IPS-NIHi11 (cell line): ENCODE results near the gene TULP1.
"Not testable (repeated sequence)": the region's sequence is repeated elsewhere in the genome, so short reads cannot be mapped to it uniquely, and the experiment has no call there.

Source experiments
- DNase-seq: peaks from one replicate; pipeline ENCODE4 v3.0.0; 2012; ENCODE audit warnings: mixed read lengths, low spot score

Gene TULP1

DNA sequence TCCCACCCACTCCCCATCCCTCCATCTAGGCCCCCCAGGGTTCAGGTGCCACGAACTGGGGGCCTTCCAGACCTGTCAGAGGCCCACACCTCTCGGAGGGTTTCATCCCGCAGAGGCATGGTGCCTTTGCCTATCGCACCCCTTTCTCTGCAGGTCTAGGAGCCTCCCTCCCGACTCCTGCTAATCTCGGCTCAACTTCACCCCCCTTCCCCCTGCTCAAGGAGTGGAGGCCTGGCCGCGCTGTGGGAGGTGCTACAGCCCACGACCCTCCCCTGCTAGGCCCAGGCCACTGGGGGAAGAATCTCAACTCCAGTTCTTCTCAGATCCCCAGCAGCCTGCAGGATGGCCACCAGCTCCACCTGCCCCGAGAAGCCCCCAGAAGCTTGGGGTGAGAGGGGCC is at the start of gene TULP1:
TSS of gene TULP1 (minus strand) at position 157 of the 400 bp plus-strand sequence. CDS start at position 119, 38 bp downstream.
- peak; percentile 50 for DNase-seq

DNA sequence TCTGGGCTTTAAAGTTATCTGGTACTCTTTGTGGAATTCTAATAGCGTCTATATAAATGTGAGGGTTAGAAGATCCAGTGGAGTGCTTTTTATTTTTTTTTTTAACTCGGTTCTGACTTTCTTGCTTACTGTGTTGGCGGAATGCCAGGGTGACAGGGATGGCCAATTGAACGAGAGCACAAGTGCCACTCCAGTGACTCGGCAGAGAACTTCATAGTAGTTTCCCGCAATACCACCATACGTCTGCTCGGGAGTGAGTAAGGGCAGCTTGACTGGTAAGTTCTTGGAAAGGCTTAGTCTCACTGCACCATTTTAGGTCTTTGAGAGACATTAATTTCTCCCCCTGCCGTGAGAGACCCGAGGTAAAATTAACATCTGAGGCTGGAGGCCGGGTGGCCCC is 49.4 kb upstream of the TULP1 start:
- DNase-seq, result no peak

DNA sequence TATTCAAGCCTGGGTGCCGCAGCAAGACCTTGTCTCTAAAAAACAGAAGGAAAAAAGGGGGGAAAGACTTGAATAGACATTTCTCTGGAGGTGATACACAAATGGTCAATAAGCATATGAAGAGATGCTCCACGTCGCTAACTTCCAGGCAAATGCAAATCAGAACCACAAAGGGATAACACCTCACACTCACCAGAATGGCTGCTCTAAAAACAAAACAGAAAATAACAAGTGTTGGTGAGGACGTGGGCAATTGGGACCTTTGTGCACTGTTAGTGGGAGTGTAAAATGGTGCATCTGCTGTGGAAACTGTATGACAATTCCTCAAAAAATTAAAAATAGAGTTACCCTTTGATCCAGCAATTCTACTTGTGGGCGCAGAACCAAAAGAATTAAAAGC is 48.4 kb upstream of the TULP1 start:
- no peak for DNase-seq

DNA sequence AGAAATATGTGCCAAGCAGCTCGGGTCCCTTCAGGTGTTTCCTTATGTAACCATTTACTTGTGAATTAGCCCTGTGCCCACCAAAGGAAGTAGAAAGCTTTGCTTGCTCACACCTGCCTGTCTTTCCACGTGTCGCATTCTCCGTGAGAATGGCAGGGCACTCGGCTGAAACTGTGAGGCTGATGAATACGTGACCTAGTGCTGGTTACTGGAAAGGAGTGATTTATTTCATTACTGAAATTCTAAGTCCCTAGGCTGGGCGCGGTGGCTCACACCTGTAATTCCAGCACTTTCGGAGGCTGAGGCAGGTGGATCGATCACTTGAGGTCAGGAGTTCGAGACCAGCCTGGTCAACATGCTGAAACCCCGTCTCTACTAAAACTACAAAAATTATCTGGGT is 45.9 kb upstream of the TULP1 start:
- no peak for DNase-seq

- no peak for DNase-seq
Observed at GRCh38 chr6:35557239-35557638, 44.5 kb upstream of the TULP1 start.

GRCh38 chr6:35554811-35555210 is 42.1 kb upstream of the TULP1 start:
- no peak for DNase-seq

GRCh38 chr6:35553315-35553714 is 40.6 kb upstream of the TULP1 start:
- DNase-seq, result no peak

DNA sequence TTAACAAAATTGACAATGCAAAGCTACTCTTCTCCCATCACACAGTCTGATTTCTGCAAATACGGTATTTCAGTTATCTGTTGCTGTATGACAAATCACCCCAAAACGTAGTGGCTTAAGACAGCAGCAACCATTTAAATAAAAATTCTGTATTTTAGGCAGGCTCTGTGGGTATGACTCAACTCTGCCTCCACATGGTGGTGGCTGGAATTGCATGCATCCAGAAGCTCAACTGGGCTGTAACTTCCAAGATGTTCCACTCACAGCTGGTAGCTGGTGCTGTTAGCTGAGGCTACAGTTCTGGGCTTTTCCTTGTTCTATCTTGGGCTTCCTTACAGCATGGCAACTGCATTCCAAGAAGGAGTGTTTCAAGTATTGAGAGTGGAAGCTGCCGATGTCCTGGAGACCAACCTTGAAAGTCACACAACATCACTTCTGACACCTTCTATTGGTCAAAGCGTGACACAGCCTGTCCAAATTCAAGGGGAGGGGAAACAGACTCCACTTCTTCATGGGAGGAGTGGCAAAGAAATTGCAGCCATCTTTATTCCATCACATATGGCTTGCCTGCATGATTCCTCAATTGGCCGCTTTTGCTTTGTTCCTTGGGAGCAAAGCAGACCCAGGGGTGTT is 39.7 kb upstream of the TULP1 start:
- DNase-seq, result peak; percentile 65

DNA sequence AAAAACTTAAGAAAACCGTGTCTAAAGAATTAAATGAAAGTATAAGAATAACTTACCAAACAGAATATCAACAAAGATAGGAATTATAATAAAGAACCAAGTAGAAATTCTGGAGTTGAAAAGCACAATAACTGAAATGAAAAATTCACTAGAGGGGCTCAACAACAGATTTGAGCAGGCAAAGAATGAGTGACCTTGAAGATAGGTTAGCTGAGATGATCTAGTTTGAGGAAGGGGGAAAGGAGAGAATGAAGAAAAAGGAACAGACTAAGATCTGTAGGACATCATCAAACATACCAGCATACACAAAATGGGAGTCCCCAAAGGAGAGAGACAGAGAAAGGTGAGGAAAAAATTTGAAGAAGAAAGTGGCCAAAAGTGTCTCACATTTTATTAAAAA is 37.7 kb upstream of the TULP1 start:
- no peak for DNase-seq

DNA sequence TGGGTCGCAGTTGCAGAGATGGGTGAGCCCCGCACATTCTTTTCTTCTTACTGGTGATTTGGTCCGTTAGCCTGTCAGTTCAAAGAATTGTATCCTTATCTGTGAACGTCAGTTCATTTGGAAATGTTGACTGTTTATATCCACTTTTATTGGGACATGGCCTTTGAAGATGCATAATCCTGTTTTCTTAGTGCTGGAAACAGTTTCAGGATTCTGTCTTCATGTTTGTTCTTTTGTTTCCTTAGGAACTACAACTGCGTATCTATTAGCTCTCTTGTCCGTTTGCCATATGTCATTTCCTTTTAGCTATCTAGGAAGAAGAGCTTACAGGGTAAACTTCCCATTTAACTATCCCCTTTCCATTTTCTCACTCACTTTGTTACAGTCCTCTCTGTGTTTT is 35.0 kb upstream of the TULP1 start:
- DNase-seq, result no peak

DNA sequence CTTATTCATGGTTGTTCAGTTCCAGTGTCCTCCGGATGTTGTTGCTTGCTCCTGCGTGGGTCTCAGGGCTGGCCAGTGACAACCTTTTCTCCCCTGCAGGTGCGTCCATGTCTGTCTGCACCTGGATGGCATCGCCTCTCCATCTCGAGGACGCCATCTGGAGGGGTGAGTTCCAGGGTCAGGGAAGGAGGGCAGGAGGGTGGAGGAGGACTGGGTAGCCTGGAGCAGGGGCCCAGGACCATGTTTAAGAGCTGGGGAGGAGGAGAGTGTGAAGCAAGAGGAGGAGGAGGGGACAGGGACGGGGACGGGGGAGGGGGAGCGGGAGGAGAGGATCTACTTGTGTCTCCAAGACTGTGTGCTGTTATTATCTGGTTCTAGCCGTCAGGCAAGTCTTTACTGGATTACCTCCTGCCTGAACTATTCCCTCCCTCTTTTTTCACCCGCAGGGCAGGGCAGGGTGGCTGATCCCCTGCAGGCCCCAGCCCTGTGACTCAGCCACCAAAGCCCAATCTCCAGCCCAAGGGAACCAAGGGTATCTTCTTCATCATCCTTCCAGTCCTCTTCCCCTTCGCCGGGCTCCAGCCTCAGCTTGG is 32.2 kb upstream of the TULP1 start:
- no peak for DNase-seq

GRCh38 chr6:35543459-35544193 is 30.9 kb upstream of the TULP1 start:
- peak; percentile 48 for DNase-seq

- no peak for DNase-seq
Observed at GRCh38 chr6:35541836-35542235, 29.1 kb upstream of the TULP1 start.

- no peak for DNase-seq
Observed at GRCh38 chr6:35539223-35539622, 26.5 kb upstream of the TULP1 start.

DNA sequence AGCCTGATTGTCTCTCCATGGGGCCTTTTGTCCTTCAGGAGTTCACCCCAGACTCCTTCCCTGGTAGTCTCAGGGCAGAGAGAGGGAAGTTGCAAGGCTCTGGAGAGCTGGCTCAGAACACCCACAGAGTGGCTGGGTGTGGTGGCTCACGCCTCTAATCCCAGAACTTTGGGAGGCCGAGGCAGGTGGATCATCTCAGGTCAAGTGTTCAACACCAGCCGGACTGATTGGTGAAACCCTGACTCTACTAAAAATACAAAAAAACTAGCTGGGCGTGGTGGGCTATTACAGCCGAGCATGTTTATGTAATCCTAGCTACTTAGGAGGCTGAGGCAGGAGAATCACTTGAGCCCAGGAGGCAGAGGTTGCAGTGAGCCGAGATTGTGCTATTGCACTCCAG is 23.2 kb upstream of the TULP1 start:
- DNase-seq, result not testable (repeated sequence)

DNA sequence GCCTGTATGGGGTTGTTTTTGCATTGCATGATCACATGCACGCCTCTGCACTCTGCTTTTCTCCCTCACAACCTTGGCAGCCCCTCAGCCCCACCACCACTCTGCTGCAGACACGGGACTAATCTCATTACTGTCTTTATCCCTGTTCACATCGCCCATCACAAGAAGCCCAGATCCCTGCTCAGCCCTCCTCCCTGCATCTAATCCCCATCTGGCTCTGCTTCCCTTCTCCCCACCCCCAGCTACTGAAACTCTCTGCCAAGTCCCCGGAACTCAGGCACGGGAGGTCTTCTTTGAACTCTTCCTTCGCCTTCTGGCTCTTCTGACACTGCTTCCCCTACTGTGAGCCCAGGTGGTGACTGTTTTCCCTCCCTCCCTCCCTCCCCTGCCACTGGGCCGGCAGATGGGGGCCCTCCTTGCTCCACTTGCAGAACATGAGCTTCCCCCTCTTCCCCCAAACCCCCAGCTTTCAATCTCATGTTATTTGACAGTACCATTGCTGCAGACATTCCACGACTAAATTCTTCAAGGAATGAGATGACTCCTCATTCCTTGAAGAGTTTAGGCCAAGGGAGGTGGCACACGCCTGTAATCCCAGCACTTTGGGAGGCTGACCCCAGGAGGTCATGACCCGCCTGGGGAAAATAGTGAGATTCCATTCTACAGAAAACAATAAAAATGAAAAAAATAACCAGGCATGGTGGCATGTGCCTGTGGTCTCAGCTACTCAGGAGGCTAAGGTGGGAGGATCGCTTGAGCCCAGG is 21.9 kb upstream of the TULP1 start:
- no peak for DNase-seq

- no peak for DNase-seq
Observed at GRCh38 chr6:35533981-35534380, 21.3 kb upstream of the TULP1 start.

DNA sequence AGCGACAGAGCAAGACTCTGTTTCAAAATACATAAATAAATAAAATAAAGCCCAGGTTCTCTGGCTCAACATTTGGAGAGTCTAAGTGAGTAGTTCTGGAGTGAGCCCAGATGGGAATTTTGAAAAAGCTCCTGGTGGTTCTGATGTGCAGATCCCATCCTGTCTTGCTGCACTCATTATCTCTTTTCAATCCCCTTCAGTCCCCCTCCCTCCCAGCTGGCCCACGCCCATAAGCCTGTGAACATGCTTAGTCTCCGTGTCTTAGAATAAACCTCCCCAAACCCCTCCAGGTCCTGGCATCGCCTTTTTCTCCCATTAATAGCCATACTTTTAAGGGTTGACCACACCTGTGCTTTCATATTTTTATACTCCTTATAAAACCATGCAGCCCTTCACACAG is 19.4 kb upstream of the TULP1 start:
- DNase-seq, result no peak

GRCh38 chr6:35524380-35525020 is 11.8 kb upstream of the TULP1 start:
- DNase-seq, result no peak

DNA sequence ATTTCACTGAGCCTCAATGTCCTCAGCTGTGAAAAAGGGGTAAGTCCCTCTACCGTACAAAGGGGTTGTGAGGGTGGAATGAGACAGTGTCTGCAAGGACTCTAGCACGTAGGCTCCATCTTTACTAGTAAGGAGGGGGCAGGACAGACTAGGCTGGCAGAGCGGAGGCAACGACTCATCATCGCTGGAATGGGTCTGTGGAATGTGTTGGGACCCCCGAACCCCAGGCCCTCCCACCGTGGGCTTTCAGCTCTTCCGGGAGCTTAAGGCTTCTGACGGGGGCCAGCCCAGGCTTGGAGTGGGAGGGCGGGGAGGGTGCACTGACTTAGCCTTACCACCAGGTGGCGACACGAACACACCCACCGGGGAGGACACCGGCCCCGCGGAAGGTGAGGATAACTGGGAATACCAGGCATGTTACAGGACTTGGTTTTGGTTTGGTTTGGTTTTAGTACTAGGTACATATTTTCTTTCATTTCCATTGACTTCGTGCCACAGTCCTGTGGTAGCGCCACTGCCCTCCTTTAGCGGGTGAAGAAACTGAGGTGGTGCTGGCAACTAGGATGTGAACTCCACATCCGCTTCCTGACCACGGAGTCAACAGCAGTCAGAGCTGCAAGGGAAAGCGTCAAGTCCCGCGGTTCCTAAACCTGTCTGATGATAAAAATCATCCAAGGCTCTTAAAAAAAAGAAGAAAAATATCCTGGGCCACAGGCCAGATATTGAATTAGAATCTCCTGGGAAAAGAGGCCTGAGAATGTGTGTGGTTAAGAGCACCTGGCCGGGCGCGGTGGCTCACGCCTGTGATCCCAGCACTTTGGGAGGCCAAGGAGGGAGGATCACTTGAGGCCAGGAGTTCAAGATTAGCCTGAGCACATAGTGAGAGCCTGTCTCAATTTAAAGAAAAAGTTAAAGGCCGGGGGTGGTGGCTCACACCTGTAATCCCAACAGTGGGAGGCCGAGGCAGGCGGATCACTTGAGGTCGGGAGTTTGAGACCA is 10.3 kb upstream of the TULP1 start:
- peak; percentile 92 for DNase-seq

GRCh38 chr6:35522151-35522550 is 9.5 kb upstream of the TULP1 start:
- no peak for DNase-seq
